Measurements from ENCODE around the gene SELENOI.
"Not testable (repeated sequence)": the region's sequence is repeated elsewhere in the genome, so short reads cannot be mapped to it uniquely, and the experiment has no call there.

The SELENOI gene, protein sequence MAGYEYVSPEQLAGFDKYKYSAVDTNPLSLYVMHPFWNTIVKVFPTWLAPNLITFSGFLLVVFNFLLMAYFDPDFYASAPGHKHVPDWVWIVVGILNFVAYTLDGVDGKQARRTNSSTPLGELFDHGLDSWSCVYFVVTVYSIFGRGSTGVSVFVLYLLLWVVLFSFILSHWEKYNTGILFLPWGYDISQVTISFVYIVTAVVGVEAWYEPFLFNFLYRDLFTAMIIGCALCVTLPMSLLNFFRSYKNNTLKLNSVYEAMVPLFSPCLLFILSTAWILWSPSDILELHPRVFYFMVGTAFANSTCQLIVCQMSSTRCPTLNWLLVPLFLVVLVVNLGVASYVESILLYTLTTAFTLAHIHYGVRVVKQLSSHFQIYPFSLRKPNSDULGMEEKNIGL

GRCh38 chr2:26345545-26346453 is at the start of gene SELENOI:
Gene SELENOI (plus strand): TSS chr2:26346143. CDS start chr2:26346233, 90 bp downstream.
- DNase-seq (ENCODE audit: low read depth): peak; percentile 99

- DNase-seq (ENCODE audit: low read depth): no peak
Observed at GRCh38 chr2:26297061-26297460, 48.9 kb upstream of the SELENOI start.

GRCh38 chr2:26298286-26298637 is 47.7 kb upstream of the SELENOI start:
- DNase-seq (ENCODE audit: low read depth): no peak

- peak; percentile 33 for DNase-seq (ENCODE audit: low read depth)
Observed at GRCh38 chr2:26298638-26299393, 47.1 kb upstream of the SELENOI start.

DNA sequence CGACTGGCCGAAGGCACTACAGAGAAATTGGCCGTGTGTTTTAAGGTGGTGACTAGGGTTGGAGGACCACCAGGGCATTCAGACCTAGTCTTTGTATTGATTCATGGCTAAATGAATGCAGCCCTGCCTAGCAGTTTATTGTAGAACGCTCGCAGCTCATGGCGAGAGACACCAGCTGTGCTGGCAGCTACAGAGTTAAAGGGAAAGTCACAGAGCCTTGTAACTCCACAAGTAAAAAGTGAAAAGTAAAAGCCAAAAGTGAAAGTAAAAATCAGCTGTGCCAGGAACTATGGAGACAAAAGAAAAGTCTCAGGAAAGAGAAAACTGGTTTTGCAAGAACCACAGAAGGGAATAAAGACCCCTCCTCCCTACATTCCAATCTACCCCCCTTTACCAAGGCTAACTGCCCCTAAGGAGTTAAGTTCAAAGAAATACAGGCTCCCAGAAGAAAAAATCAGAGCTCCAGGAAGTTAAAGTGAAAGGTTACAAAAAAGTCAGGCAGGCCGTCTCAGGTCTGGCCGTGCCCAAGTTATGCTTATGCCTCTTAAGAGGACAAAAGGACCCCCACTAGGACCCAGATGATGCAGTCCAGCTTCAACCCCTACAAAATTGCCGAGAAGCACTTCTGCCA is 46.4 kb upstream of the SELENOI start:
- no peak for DNase-seq (ENCODE audit: low read depth)

DNA sequence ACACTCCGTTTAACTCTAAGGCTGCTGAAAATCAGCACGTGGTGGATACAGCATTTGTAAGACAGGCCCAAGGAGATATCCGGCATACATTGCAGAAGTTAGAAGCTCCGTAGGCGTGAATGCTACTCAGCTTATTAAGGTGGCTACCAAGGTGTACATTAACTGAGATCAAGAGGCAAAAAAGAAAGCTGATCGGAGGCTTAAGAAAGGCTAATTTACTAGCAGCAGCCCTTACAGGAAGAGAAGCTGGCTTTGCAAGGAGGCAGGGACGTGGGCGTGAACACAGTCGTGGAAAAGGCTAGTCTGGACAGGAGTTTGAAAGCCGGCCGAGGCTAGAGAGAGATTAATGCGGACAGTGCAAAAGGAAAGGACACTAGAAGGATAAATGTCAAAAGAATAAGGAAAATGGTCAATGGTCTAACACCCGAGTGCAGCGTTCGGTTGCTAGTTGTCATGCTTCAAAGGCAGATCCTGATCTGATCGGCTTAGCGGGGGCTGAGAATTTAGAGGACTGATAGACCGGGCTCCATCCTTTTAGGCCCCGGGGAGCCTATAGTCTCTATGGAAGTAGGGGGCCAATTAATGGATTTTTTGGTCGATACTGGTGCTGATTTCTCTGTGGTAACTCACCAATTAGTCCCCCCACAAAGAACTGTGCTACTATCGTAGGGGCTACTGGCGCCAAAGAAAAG is 45.6 kb upstream of the SELENOI start:
- DNase-seq (ENCODE audit: low read depth): peak; percentile 8

- no peak for DNase-seq (ENCODE audit: low read depth)
Observed at GRCh38 chr2:26302846-26303245, 43.1 kb upstream of the SELENOI start.

DNA sequence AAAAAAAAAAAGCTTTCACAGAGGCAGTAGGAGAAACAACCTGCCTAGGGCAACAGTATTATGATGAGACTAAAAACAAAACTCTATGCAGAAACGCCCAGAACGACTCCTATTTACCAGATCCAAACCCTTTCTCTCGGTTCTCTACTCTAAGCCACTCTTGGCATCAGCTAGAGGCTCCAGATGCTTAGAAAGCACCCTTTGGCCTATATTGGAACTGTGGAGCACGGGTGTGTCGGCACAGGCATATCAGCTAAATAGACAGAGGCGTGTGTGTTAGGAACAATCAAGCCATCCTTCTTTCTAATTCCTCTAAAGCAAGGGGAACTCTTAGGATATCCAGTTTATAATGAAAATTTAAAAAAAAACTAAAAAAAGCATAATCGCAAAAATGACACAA is 40.8 kb upstream of the SELENOI start:
- not testable (repeated sequence) for DNase-seq (ENCODE audit: low read depth)

GRCh38 chr2:26305540-26305939 is 40.4 kb upstream of the SELENOI start:
- DNase-seq (ENCODE audit: low read depth): no peak

- no peak for DNase-seq (ENCODE audit: low read depth)
Observed at GRCh38 chr2:26309921-26310320, 36.0 kb upstream of the SELENOI start.

GRCh38 chr2:26312471-26312870 is 33.5 kb upstream of the SELENOI start:
- DNase-seq (ENCODE audit: low read depth): no peak

GRCh38 chr2:26313446-26313845 is 32.5 kb upstream of the SELENOI start:
- DNase-seq (ENCODE audit: low read depth): no peak

DNA sequence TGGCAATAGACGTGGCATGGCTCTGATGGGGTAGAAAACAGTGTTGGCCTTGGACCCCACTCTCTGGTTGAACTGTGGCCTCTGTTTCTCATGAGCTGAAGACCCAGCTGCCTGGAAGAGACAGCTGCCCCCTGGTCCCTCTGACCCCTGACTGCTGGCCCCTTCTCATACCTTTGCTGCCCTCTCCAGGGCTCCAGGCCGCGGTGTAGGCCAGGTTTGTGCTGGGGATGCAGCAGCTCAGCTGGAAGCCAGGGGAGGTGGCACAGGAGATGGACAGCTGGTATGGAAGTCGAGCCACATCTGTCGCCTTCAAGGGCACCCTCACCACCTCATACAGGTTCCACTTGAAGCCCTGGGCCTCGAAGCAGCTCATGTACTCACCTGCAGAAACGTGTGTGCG is 31.7 kb upstream of the SELENOI start:
- no peak for DNase-seq (ENCODE audit: low read depth)

DNA sequence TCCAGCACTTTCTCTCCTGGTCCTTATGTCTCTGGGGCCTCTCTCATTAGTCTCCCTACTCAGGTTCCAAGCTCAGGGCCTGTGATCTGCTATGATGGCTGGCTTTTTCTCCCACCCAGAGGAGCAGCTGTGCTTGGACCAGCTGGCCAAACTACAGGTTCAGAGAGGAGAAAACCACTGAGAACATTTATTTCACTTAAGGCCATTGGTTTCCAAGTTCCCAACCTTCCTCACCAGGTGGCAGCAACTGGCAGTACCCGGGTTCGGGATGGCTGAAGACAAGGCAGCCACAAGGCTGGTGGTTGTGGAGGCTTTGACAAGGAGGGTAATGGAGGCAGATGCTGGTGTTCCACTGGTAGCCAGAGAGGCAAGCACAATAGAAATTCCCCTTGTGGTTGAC is 29.9 kb upstream of the SELENOI start:
- no peak for DNase-seq (ENCODE audit: low read depth)

DNA sequence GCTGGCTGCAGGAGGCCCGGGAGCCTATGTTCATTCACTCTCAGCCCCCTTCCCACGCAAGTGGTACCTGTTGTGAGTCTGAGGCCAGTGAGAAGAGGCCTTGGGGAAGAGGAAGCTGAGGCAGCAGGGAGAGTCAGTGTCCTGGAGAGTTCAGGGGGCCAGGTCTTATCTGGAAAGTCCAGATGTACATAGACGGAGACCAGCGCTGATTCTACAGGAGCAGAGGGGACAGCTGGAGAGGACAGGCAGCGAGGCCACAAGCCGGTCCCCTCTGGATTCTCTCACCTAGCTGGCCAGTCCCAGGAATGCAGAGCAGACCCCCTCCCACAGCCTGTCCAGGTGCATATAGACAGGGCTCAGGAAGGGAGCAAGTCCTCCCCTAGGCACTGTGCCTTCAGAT is 29.1 kb upstream of the SELENOI start:
- no peak for DNase-seq (ENCODE audit: low read depth)

DNA sequence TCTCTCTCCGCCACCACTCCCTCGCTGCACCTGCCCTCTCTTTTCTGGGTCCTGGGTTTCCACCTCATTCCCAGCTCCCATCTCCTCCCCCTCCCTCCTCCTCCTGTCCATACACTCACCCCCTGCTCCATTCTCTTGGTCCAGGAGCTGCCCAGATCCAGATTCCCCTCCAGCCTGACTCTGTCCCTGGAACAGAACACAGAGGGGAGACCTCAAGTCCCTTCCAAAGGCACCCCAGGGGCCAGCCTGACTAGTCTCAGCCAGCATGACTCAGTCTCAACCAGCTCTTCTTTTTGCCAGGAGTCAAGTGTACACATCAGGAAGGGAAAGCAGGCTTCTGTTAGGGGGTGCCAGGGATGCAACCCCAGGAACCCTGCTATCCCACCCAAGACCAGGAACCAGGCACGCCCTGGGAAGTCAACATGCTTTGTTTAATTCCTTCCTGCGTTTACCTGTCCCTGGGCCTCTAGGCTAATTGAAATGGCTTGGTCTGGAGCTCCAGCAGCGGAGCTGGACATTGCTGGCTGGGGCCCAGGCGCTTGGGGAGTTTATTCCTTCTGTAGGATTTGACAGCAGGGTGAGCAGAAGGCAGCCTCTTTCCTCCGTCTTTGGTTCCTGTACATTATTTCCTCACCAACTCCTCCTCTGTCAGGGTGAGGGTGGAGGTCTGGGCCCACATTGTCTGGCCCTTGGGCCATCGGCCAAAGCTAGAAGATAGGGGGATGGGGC is 28.4 kb upstream of the SELENOI start:
- DNase-seq (ENCODE audit: low read depth): no peak

- no peak for DNase-seq (ENCODE audit: low read depth)
Observed at GRCh38 chr2:26318950-26319349, 27.0 kb upstream of the SELENOI start.

GRCh38 chr2:26324479-26324878 is 21.5 kb upstream of the SELENOI start:
- not testable (repeated sequence) for DNase-seq (ENCODE audit: low read depth)

DNA sequence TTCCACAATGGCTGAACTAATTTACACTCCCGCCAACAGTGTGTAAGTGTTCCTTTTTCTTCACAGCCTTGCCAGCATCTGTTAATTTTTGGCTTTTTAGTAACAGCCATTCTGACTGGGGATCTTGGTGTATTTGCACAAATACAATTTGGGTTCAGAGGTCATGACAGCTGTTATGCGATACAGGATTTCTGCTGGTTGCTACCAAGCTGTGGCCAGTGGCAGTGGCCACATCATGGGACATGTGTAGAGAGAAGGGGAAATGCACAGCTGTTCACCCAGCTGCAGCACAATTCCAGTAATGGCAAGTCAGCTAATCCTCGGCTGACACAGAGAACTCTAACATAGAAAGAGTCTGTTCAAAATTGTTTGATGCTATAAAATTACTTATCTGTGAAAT is 21.0 kb upstream of the SELENOI start:
- no peak for DNase-seq (ENCODE audit: low read depth)

GRCh38 chr2:26325851-26326250 is 20.1 kb upstream of the SELENOI start:
- DNase-seq (ENCODE audit: low read depth): no peak

DNA sequence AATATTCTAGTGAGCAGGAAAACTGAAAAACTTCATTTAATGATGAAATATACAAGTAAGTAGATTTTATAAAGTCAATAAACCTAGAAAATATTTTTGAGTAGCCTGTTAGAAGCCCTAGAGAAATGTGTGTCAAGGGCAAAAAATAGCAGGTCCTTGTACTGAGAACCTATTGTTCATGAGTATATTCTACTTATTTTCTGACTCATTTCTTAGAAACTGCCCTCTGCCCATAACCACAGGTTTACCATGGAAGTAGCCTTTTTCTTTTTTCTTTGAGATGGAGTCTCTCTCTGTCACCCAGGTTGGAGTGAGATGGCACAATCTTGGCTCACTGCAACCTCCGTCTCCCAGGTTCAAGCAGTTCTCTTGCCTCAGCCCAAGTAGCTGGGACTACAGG is 19.4 kb upstream of the SELENOI start:
- DNase-seq (ENCODE audit: low read depth): no peak

All from activated T-cell treated with anti-CD3 and anti-CD28 coated beads for 24 hours (primary cell).